BJ (cell line): ENCODE measurements around the gene MGRN1. TPM values are rescaled to one million over a fixed set of nuclear protein-coding genes. Genes with fewer than 3 reads are reported as not detected.

ENCODE experiments used
- CTCF ChIA-PET: fragments of 350-600 bp; formaldehyde crosslinking; extraction: SDS; loops from one replicate; lab custom pipeline; 2021; ENCODE audit warnings: antibody characterized with exemption, inconsistent platforms; lab: Yijun Ruan, JAX
- POLR2A ChIA-PET: fragments of 300-600 bp; sonication (Branson Sonifier 250); formaldehyde crosslinking; extraction: SDS; loops from one replicate; lab custom pipeline; 2021; ENCODE audit warnings: antibody characterized with exemption; lab: Charles Lee
- DNase-seq: peaks from one replicate; pipeline ENCODE4 v3.0.0-alpha.2; 2011; ENCODE audit warnings: low read depth
- H3K27me3 ChIP-seq: 2 replicates; pipeline ENCODE4 v1.6.0; 2011; ENCODE audit warnings: low read length; ENCODE audit not compliant: control insufficient read depth, insufficient read depth
- H3K36me3 ChIP-seq: 2 replicates; pipeline ENCODE4 v1.5.1; 2011; ENCODE audit warnings: low read length; ENCODE audit not compliant: control insufficient read depth, insufficient read depth
- H3K4me3 ChIP-seq: 2 replicates; pipeline ENCODE4 v1.5.1; 2011; ENCODE audit warnings: low read depth, mild to moderate bottlenecking, control low read depth, low read length
- CTCF ChIP-seq: IDR thresholded peaks from 2 replicates; pipeline ENCODE4 v1.5.1; 2011; ENCODE audit warnings: low read depth, mild to moderate bottlenecking, control low read depth, inconsistent platforms, low read length, moderate library complexity; ENCODE audit not compliant: insufficient read depth
- polyA plus RNA-seq: library from polyadenylated mRNA; depleted of rRNA; stranded (reverse); fragments of >200 nt; gene quantifications from 2 replicates; pipeline ENCODE4 v1.2.3, GENCODE V29; 2011

The MGRN1 gene
- polyA plus RNA-seq, 1 experiment, result 4.5 TPM

- Histone ChIP-seq H3K27me3 (no peaks in the 10 kb centered on the region), H3K36me3 (peaks cover 29% of the 10 kb centered on the region), H3K4me3 (no peak overlapping the region)
- POLR2A ChIA-PET, result no interaction called here
- no peak for TF ChIP-seq CTCF
- CTCF ChIA-PET, result no interaction called here
- DNase-seq, result no peak
These were observed 54.0 kb downstream of the MGRN1 start for GRCh38 chr16:4678596-4678995.

GRCh38 chr16:4679156-4679849 is 54.7 kb downstream of the MGRN1 start:
- TF ChIP-seq CTCF, result no peak
- Histone ChIP-seq H3K27me3 (no peaks in the 10 kb centered on the region), H3K36me3 (peaks cover 32% of the 10 kb centered on the region), H3K4me3 (no peak overlapping the region)
- ChIA-PET POLR2A (no interaction called here), CTCF (no interaction called here)
- DNase-seq, result no peak

- CTCF ChIA-PET, result interaction anchor here (0.9 kb wide), 1 partner anchor 30 kb away, joined by 4 read pairs; no protein-coding TSS in a partner anchor
These were observed 55.4 kb downstream of the MGRN1 start for GRCh38 chr16:4679850-4680636.

GRCh38 chr16:4680673-4681470 is 56.2 kb downstream of the MGRN1 start:
- CTCF ChIA-PET, result interaction anchor here (0.6 to 0.9 kb wide), 2 partner anchors 31 to 552 kb away, joined by 4 read pairs; no protein-coding TSS in a partner anchor
- no peak overlapping the region for H3K4me3 ChIP-seq
- no peak for TF ChIP-seq CTCF
- peaks cover 43% of the 10 kb centered on the region for H3K36me3 ChIP-seq
- no peaks in the 10 kb centered on the region for H3K27me3 ChIP-seq
- POLR2A ChIA-PET, result no interaction called here
- no peak for DNase-seq

More at GRCh38 chr16:4679850-4680636, 55.4 kb downstream of the MGRN1 start:
- H3K36me3 ChIP-seq, result peaks cover 37% of the 10 kb centered on the region
- TF ChIP-seq CTCF, result no peak
- H3K4me3 ChIP-seq, result no peak overlapping the region
- no peaks in the 10 kb centered on the region for H3K27me3 ChIP-seq
- no peak for DNase-seq
- POLR2A ChIA-PET, result no interaction called here
